ENCODE data around the gene CDH22. TPM values are rescaled to one million over a fixed set of nuclear protein-coding genes. Genes with fewer than 3 reads are reported as not detected.

The CDH22 gene
- total RNA-seq, 3 donors from 2014 or later (not counting 1 experiment from before 2014, with no cell fraction given), result not detected

- intact Hi-C loops (cut with micrococcal nuclease), result no loop called here
- Mint-ChIP-seq H3K27me3 (ENCODE audit: low read depth in 2 of 2) (peaks cover 23% of the 10 kb centered on the region in 2 donors), H3K4me1 (no peaks in the 10 kb centered on the region), H3K9me3 (no peaks in the 10 kb centered on the region), H3K27ac (no peak overlapping the region), H3K4me3 (no peak overlapping the region), H3K36me3 (no peaks in the 10 kb centered on the region)
- no peak overlapping the region for H3K27ac ChIP-seq (ENCODE audit: low read length)
- 80% methylated on average over 7 of the region's 7 CpGs for WGBS (ENCODE audit: insufficient coverage)
- no peak for TF ChIP-seq CTCF (IDR thresholded peaks at IDR 0.05)
- no peak for DNase-seq
- no peaks in the 10 kb centered on the region for H3K4me1 ChIP-seq (ENCODE audit: control insufficient read depth, insufficient read depth, low read length)
- H3K9me3 ChIP-seq (ENCODE audit: control insufficient read depth, insufficient read depth, low read length), result no peaks in the 10 kb centered on the region
- no peaks in the 10 kb centered on the region for H3K36me3 ChIP-seq (ENCODE audit: control insufficient read depth, insufficient read depth, low read length)
- no peak overlapping the region for H3K4me3 ChIP-seq (ENCODE audit: low read length)
- H3K27me3 ChIP-seq (ENCODE audit: control insufficient read depth, insufficient read depth, low read length), result no peaks in the 10 kb centered on the region
- ATAC-seq, result no peak
Observed at GRCh38 chr20:46164254-46164653, 144.0 kb downstream of the CDH22 start.

- intact Hi-C loops (cut with micrococcal nuclease), result no loop called here
- H3K27me3 ChIP-seq (ENCODE audit: control insufficient read depth, insufficient read depth, low read length), result no peaks in the 10 kb centered on the region
- H3K4me1 ChIP-seq (ENCODE audit: control insufficient read depth, insufficient read depth, low read length), result no peaks in the 10 kb centered on the region
- no peaks in the 10 kb centered on the region for H3K4me1 Mint-ChIP-seq
- ATAC-seq, result no peak
- H3K27ac ChIP-seq (ENCODE audit: low read length), result no peak overlapping the region
- no peaks in the 10 kb centered on the region for H3K36me3 ChIP-seq (ENCODE audit: control insufficient read depth, insufficient read depth, low read length)
- no peak overlapping the region for H3K4me3 ChIP-seq (ENCODE audit: low read length)
- WGBS (ENCODE audit: insufficient coverage), result 95% methylated on average over 1 of the region's 1 CpG
- peaks cover 23% of the 10 kb centered on the region in 2 donors for H3K27me3 Mint-ChIP-seq (ENCODE audit: low read depth in 2 of 2)
- TF ChIP-seq CTCF (IDR thresholded peaks at IDR 0.05), result no peak
- DNase-seq, result no peak
- no peak overlapping the region for H3K4me3 Mint-ChIP-seq
- no peaks in the 10 kb centered on the region for H3K9me3 ChIP-seq (ENCODE audit: control insufficient read depth, insufficient read depth, low read length)
- no peak overlapping the region for H3K27ac Mint-ChIP-seq
- no peaks in the 10 kb centered on the region for H3K9me3 Mint-ChIP-seq
- no peaks in the 10 kb centered on the region for H3K36me3 Mint-ChIP-seq
Observed at GRCh38 chr20:46161921-46162320, 146.4 kb downstream of the CDH22 start.

- Histone ChIP-seq H3K4me1 (ENCODE audit: control insufficient read depth, insufficient read depth, low read length) (no peaks in the 10 kb centered on the region), H3K9me3 (ENCODE audit: control insufficient read depth, insufficient read depth, low read length) (no peaks in the 10 kb centered on the region), H3K4me3 (ENCODE audit: low read length) (no peak overlapping the region), H3K27ac (ENCODE audit: low read length) (no peak overlapping the region), H3K36me3 (ENCODE audit: control insufficient read depth, insufficient read depth, low read length) (no peaks in the 10 kb centered on the region), H3K27me3 (ENCODE audit: control insufficient read depth, insufficient read depth, low read length) (no peaks in the 10 kb centered on the region)
- no peaks in the 10 kb centered on the region for H3K9me3 Mint-ChIP-seq
- H3K27me3 Mint-ChIP-seq (ENCODE audit: low read depth in 2 of 2), result peaks cover 13 to 18% of the 10 kb centered on the region in 2 donors
- TF ChIP-seq CTCF (IDR thresholded peaks at IDR 0.05), result no peak
- intact Hi-C loops (cut with micrococcal nuclease), result no loop called here
- DNase-seq, result no peak
- WGBS (ENCODE audit: insufficient coverage), result 66% methylated on average over 5 of the region's 5 CpGs
- H3K27ac Mint-ChIP-seq, result no peak overlapping the region
- no peak overlapping the region for H3K4me3 Mint-ChIP-seq
- no peaks in the 10 kb centered on the region for H3K36me3 Mint-ChIP-seq
- no peaks in the 10 kb centered on the region for H3K4me1 Mint-ChIP-seq
- no peak for ATAC-seq
Observed at GRCh38 chr20:46160661-46161060, 147.6 kb downstream of the CDH22 start.

- no peak overlapping the region for H3K4me3 Mint-ChIP-seq
- H3K36me3 Mint-ChIP-seq, result no peaks in the 10 kb centered on the region
- Histone ChIP-seq H3K9me3 (ENCODE audit: control insufficient read depth, insufficient read depth, low read length) (no peaks in the 10 kb centered on the region), H3K36me3 (ENCODE audit: control insufficient read depth, insufficient read depth, low read length) (no peaks in the 10 kb centered on the region), H3K4me3 (ENCODE audit: low read length) (no peak overlapping the region), H3K4me1 (ENCODE audit: control insufficient read depth, insufficient read depth, low read length) (no peaks in the 10 kb centered on the region), H3K27ac (ENCODE audit: low read length) (no peak overlapping the region), H3K27me3 (ENCODE audit: control insufficient read depth, insufficient read depth, low read length) (no peaks in the 10 kb centered on the region)
- no peak for ATAC-seq
- intact Hi-C loops (cut with micrococcal nuclease), result no loop called here
- no peak for DNase-seq
- H3K27ac Mint-ChIP-seq, result no peak overlapping the region
- no peak for TF ChIP-seq CTCF (IDR thresholded peaks at IDR 0.05)
- WGBS (ENCODE audit: insufficient coverage), result 53% methylated on average over 5 of the region's 7 CpGs
- no peaks in the 10 kb centered on the region for H3K9me3 Mint-ChIP-seq
- peaks cover 18 to 21% of the 10 kb centered on the region in 2 donors for H3K27me3 Mint-ChIP-seq (ENCODE audit: low read depth in 2 of 2)
- no peaks in the 10 kb centered on the region for H3K4me1 Mint-ChIP-seq
Observed at GRCh38 chr20:46159101-46159897, 149.0 kb downstream of the CDH22 start.
